CD14-positive monocyte (primary cell): ENCODE data around the gene MTMR6. TPM values are rescaled to one million over a fixed set of nuclear protein-coding genes. Genes with fewer than 3 reads are reported as not detected.

Experiments
- DNase-seq, 3 donors: peaks; one replicate each; pipeline ENCODE4 v3.0.0-alpha.2; 2011 to 2022
- H2AFZ ChIP-seq: 2 replicates; pipeline ENCODE4 v1.6.0; 2012; ENCODE audit warnings: mild to moderate bottlenecking, low read depth, low read length, inconsistent platforms; ENCODE audit not compliant: insufficient read depth, poor library complexity, severe bottlenecking
- H3K27ac ChIP-seq, 2 donors: 1 replicate in 1 of 2; 2 replicates in 1 of 2; pipeline ENCODE4 v1.5.1; 2012 to 2013; ENCODE audit warnings: low read length in 2 of 2, control low read depth in 1 of 2, inconsistent platforms in 1 of 2, low read depth in 1 of 2, mild to moderate bottlenecking in 1 of 2
- H3K27me3 ChIP-seq, 2 donors: one replicate each; pipeline versions ENCODE4 v1.6.0 to v1.6.1; 2011 to 2013; ENCODE audit warnings: low read length in 2 of 2; ENCODE audit not compliant: control insufficient read depth in 2 of 2, insufficient read depth in 2 of 2
- H3K36me3 ChIP-seq, 2 donors: replicated peaks in 1 of 2; 1 replicate in 1 of 2; 2 replicates in 1 of 2; pipeline versions ENCODE4 v1.5.1 to v1.6.1; 2012 to 2013; ENCODE audit warnings: low read length in 2 of 2, control low read depth in 1 of 2, inconsistent platforms in 1 of 2, mild to moderate bottlenecking in 1 of 2; ENCODE audit not compliant: insufficient read depth in 2 of 2, control insufficient read depth in 1 of 2
- H3K4me1 ChIP-seq, 2 donors: 1 replicate in 1 of 2; 2 replicates in 1 of 2; pipeline versions ENCODE4 v1.5.1 to v1.6.1; 2012 to 2013; ENCODE audit warnings: low read length in 2 of 2, control low read depth in 1 of 2, inconsistent platforms in 1 of 2, mild to moderate bottlenecking in 1 of 2, moderate library complexity in 1 of 2; ENCODE audit not compliant: insufficient read depth in 2 of 2, control insufficient read depth in 1 of 2
- H3K4me2 ChIP-seq: replicated peaks from 2 replicates; pipeline ENCODE3; 2012; ENCODE audit warnings: low read length, moderate library complexity, mild to moderate bottlenecking; ENCODE audit not compliant: poor library complexity, severe bottlenecking; ENCODE audit errors: extremely low read depth
- H3K4me3 ChIP-seq, 3 experiments: fragments of 200-600 bp in 1 of 3; sonication (generic) in 1 of 3; replicated peaks in 1 of 3; 1 replicate in 2 of 3; 2 replicates in 1 of 3; pipeline ENCODE4 v1.5.1; 2011 to 2013; ENCODE audit warnings: low read length in 3 of 3, mild to moderate bottlenecking in 3 of 3, control low read depth in 2 of 3, low read depth in 2 of 3, inconsistent platforms in 1 of 3, moderate library complexity in 1 of 3
- H3K79me2 ChIP-seq: 2 replicates; pipeline ENCODE4 v1.6.0; 2012; ENCODE audit warnings: mild to moderate bottlenecking, control low read depth, inconsistent platforms, low read length, moderate library complexity; ENCODE audit not compliant: insufficient read depth
- H3K9ac ChIP-seq: 2 replicates; pipeline ENCODE4 v1.6.0; 2017; ENCODE audit warnings: low read length, mild to moderate bottlenecking; ENCODE audit not compliant: insufficient read depth, poor library complexity, severe bottlenecking
- H3K9me3 ChIP-seq, 2 donors: replicated peaks in 1 of 2; 1 replicate in 1 of 2; 2 replicates in 1 of 2; pipeline versions ENCODE4 v1.5.1 to v1.6.1; 2012 to 2013; ENCODE audit warnings: low read length in 2 of 2, control low read depth in 1 of 2; ENCODE audit not compliant: control insufficient read depth in 1 of 2, insufficient read depth in 1 of 2
- H4K20me1 ChIP-seq: 2 replicates; pipeline ENCODE4 v1.6.0; 2012; ENCODE audit warnings: mild to moderate bottlenecking, low read length, control low read depth, moderate library complexity; ENCODE audit not compliant: insufficient read depth
- H3K27ac Mint-ChIP-seq, 7 donors: one replicate each; pipeline ENCODE4 v1.8.0; 2020; ENCODE audit warnings: mild to moderate bottlenecking in 7 of 7, mixed read lengths in 7 of 7, moderate library complexity in 6 of 7, inconsistent platforms in 2 of 7
- H3K27me3 Mint-ChIP-seq, 3 donors: one replicate each; pipeline ENCODE4 v1.8.0; 2021 to 2022; ENCODE audit warnings: low read depth in 3 of 3, mild to moderate bottlenecking in 3 of 3, mixed read lengths in 3 of 3, moderate library complexity in 3 of 3, inconsistent platforms in 1 of 3
- H3K36me3 Mint-ChIP-seq, 2 donors: one replicate each; pipeline ENCODE4 v1.8.0; 2020; ENCODE audit warnings: mixed read lengths in 2 of 2, inconsistent platforms in 1 of 2, mild to moderate bottlenecking in 1 of 2
- H3K4me1 Mint-ChIP-seq: one replicate; pipeline ENCODE4 v1.8.0; 2020; ENCODE audit warnings: mild to moderate bottlenecking, mixed read lengths
- H3K4me3 Mint-ChIP-seq, 2 donors: one replicate each; pipeline ENCODE4 v1.8.0; 2020; ENCODE audit warnings: mild to moderate bottlenecking in 2 of 2, mixed read lengths in 2 of 2, moderate library complexity in 1 of 2
- H3K9me3 Mint-ChIP-seq, 7 donors: one replicate each; pipeline ENCODE4 v1.8.0; 2020 to 2022; ENCODE audit warnings: mixed read lengths in 7 of 7, mild to moderate bottlenecking in 6 of 7, moderate library complexity in 6 of 7, inconsistent platforms in 2 of 7
- CTCF ChIP-seq: fragments of 200-600 bp; IDR thresholded peaks from one replicate; pipeline ENCODE4 v1.8.0; 2022; ENCODE audit warnings: antibody characterized with exemption, mild to moderate bottlenecking
- WGBS: methylation state at CpG from one replicate; pipeline ENCODE4 v1.1.5; 2013; ENCODE audit warnings: missing lambda C conversion rate; ENCODE audit not compliant: insufficient coverage; 5-methylcytosine and 5-hydroxymethylcytosine counted together
- intact Hi-C, 2 donors: fragments of 100-400 bp; cut with micrococcal nuclease; formaldehyde crosslinking; loops; one replicate each; pipeline versions ENCODE4 v1.15.0 to v1.15.1; 2023
- polyA plus RNA-seq, 3 donors: library from polyadenylated mRNA; depleted of rRNA in 1 of 3; unstranded in 2 of 3; stranded (reverse) in 1 of 3; fragments of 300-500 nt in 2 of 3; fragments of >200 nt in 1 of 3; fragmentation: Illumina TruSeq in 2 of 3; gene quantifications; 1 replicate in 2 of 3; 2 replicates in 1 of 3; pipeline ENCODE4 v1.2.3, GENCODE V29; 2012 to 2021

MTMR6 gene
- polyA plus RNA-seq, 3 donors = 7.4 to 31.9 (median 24.4) TPM

- intact Hi-C loops = no loop called here
- Histone ChIP-seq H3K9me3 (no peaks in the 10 kb centered on the region), H3K79me2 (peaks cover 48% of the 10 kb centered on the region), H3K4me1 (peaks cover 33 to 44% of the 10 kb centered on the region in 2 donors), H3K4me2 (no peak overlapping the region), H3K36me3 (peaks cover 53 to 72% of the 10 kb centered on the region in 2 donors), H3K27me3 (no peaks in the 10 kb centered on the region), H3K4me3 (no peak overlapping the region), H2AFZ (no peak overlapping the region), H3K27ac (peak overlapping the region in 1 of 2 donors; percentile 39), H4K20me1 (peaks cover 2% of the 10 kb centered on the region), H3K9ac (no peak overlapping the region)
- Mint-ChIP-seq H3K27me3 (no peaks in the 10 kb centered on the region), H3K36me3 (peaks cover 56 to 74% of the 10 kb centered on the region in 2 donors), H3K27ac (peak overlapping the region; percentile 58 to 94 (median 89)), H3K4me1 (peaks cover 44% of the 10 kb centered on the region), H3K4me3 (no peak overlapping the region), H3K9me3 (no peaks in the 10 kb centered on the region)
- DNase-seq = no peak
- WGBS = 100% methylated on average over 2 of the region's 3 CpGs
- TF ChIP-seq CTCF = no peak
Observed at GRCh38 chr13:25310891-25311290, 23.6 kb upstream of the MTMR6 start.

GRCh38 chr13:25306671-25307464 lies 19.6 kb upstream of the MTMR6 start:
- Histone ChIP-seq H3K27me3 (no peaks in the 10 kb centered on the region), H3K27ac (peak overlapping the region in 1 of 2 donors; percentile 35), H2AFZ (no peak overlapping the region), H3K9ac (no peak overlapping the region), H3K4me1 (peaks cover 57 to 76% of the 10 kb centered on the region in 2 donors), H3K9me3 (no peaks in the 10 kb centered on the region), H3K79me2 (peaks cover 76% of the 10 kb centered on the region), H3K4me2 (peak overlapping the region; percentile 6), H3K4me3 (no peak overlapping the region), H3K36me3 (peaks cover 21 to 43% of the 10 kb centered on the region in 2 donors), H4K20me1 (peaks cover 10% of the 10 kb centered on the region)
- Mint-ChIP-seq H3K36me3 (peaks cover 40 to 61% of the 10 kb centered on the region in 2 donors), H3K9me3 (no peaks in the 10 kb centered on the region), H3K27ac (peak overlapping the region; percentile 24 to 85 (median 59)), H3K4me3 (no peak overlapping the region), H3K27me3 (no peaks in the 10 kb centered on the region), H3K4me1 (peaks cover 74% of the 10 kb centered on the region)
- no peak for TF ChIP-seq CTCF
- DNase-seq = no peak
- 90% methylated on average over 6 of the region's 7 CpGs for WGBS
- intact Hi-C loops = no loop called here
